ENCODE results near the gene NAT8L.

The NAT8L gene

GRCh38 chr4:2104556-2105345, 45.6 kb downstream of the NAT8L start:
- Histone ChIP-seq H3K79me2 (ENCODE audit: insufficient read depth, low read length) (no peaks in the 10 kb centered on the region), H4K20me1 (ENCODE audit: low read depth, low read length) (no peaks in the 10 kb centered on the region), H3K4me2 (ENCODE audit: low read depth, low read length, poor library complexity, severe bottlenecking) (no peak overlapping the region), H3K27me3 (ENCODE audit: low read length) (no peaks in the 10 kb centered on the region), H3K9me3 (ENCODE audit: insufficient read depth, low read length) (no peaks in the 10 kb centered on the region), H3K4me3 (ENCODE audit: insufficient read depth, low read length, poor library complexity, severe bottlenecking) (no peak overlapping the region), H3K9ac (ENCODE audit: low read length) (no peak overlapping the region), H3K27ac (ENCODE audit: low read depth, low read length) (no peak overlapping the region), H3K9me2 (replicated peaks; ENCODE audit: insufficient read depth, low read length) (no peaks in the 10 kb centered on the region), H3K36me3 (ENCODE audit: low read length) (no peaks in the 10 kb centered on the region), H3F3A (ENCODE audit: insufficient read depth) (no peaks in the 10 kb centered on the region), H2AFZ (ENCODE audit: low read depth, low read length, severe bottlenecking) (no peak overlapping the region)
- no peak for TF ChIP-seq EZH2phosphoT487 (conservative IDR thresholded peaks at IDR 0.05; ENCODE audit: low read length)
- TF ChIP-seq CTCF (IDR thresholded peaks at IDR 0.05; ENCODE audit: insufficient read depth, low read length, poor library complexity, severe bottlenecking), result no peak

- H3F3A ChIP-seq (ENCODE audit: insufficient read depth), result no peaks in the 10 kb centered on the region
- TF ChIP-seq EZH2phosphoT487 (conservative IDR thresholded peaks at IDR 0.05; ENCODE audit: low read length) (no peak), CTCF (IDR thresholded peaks at IDR 0.05; ENCODE audit: insufficient read depth, low read length, poor library complexity, severe bottlenecking) (no peak)
These were observed 46.4 kb downstream of the NAT8L start for GRCh38 chr4:2105559-2105958.

GRCh38 chr4:2116687-2117400, 57.7 kb downstream of the NAT8L start:
- Histone ChIP-seq H3K79me2 (ENCODE audit: insufficient read depth, low read length) (no peaks in the 10 kb centered on the region), H4K20me1 (ENCODE audit: low read depth, low read length) (no peaks in the 10 kb centered on the region), H3K9ac (ENCODE audit: low read length) (no peak overlapping the region), H3K4me3 (ENCODE audit: insufficient read depth, low read length, poor library complexity, severe bottlenecking) (no peak overlapping the region), H3K36me3 (ENCODE audit: low read length) (no peaks in the 10 kb centered on the region), H3K9me2 (replicated peaks; ENCODE audit: insufficient read depth, low read length) (no peaks in the 10 kb centered on the region), H3K27me3 (ENCODE audit: low read length) (no peaks in the 10 kb centered on the region), H2AFZ (ENCODE audit: low read depth, low read length, severe bottlenecking) (no peak overlapping the region), H3K27ac (ENCODE audit: low read depth, low read length) (no peak overlapping the region), H3K4me2 (ENCODE audit: low read depth, low read length, poor library complexity, severe bottlenecking) (no peak overlapping the region), H3F3A (ENCODE audit: insufficient read depth) (no peaks in the 10 kb centered on the region), H3K9me3 (ENCODE audit: insufficient read depth, low read length) (no peaks in the 10 kb centered on the region)
- no peak for TF ChIP-seq EZH2phosphoT487 (conservative IDR thresholded peaks at IDR 0.05; ENCODE audit: low read length)

More at GRCh38 chr4:2105559-2105958, 46.4 kb downstream of the NAT8L start:
- H3K79me2 ChIP-seq (ENCODE audit: insufficient read depth, low read length), result no peaks in the 10 kb centered on the region
- H3K36me3 ChIP-seq (ENCODE audit: low read length), result no peaks in the 10 kb centered on the region
- H3K4me3 ChIP-seq (ENCODE audit: insufficient read depth, low read length, poor library complexity, severe bottlenecking), result no peak overlapping the region
- no peaks in the 10 kb centered on the region for H3K9me2 ChIP-seq (replicated peaks; ENCODE audit: insufficient read depth, low read length)
- H3K4me2 ChIP-seq (ENCODE audit: low read depth, low read length, poor library complexity, severe bottlenecking), result no peak overlapping the region
- H4K20me1 ChIP-seq (ENCODE audit: low read depth, low read length), result no peaks in the 10 kb centered on the region
- H3K9me3 ChIP-seq (ENCODE audit: insufficient read depth, low read length), result no peaks in the 10 kb centered on the region
- H3K9ac ChIP-seq (ENCODE audit: low read length), result no peak overlapping the region
- H3K27ac ChIP-seq (ENCODE audit: low read depth, low read length), result no peak overlapping the region
- H2AFZ ChIP-seq (ENCODE audit: low read depth, low read length, severe bottlenecking), result no peak overlapping the region
- H3K27me3 ChIP-seq (ENCODE audit: low read length), result no peaks in the 10 kb centered on the region

All from SU-DHL-6 (cell line).